ENCODE data around the gene NFIX. TPM values are rescaled to one million over a fixed set of nuclear protein-coding genes. Genes with fewer than 3 reads are reported as not detected.

Gene NFIX
- total RNA-seq, 1 experiment from 2014 or later, result 144 TPM

GRCh38 chr19:13121551-13122274 is 126.4 kb downstream of the NFIX start:
- no peaks in the 10 kb centered on the region for H3K27me3 ChIP-seq (ENCODE audit: control insufficient read depth, insufficient read depth, low read length)
- no TSS peak for BruUV-seq (replicated peaks)

GRCh38 chr19:13122275-13122878 is 127.1 kb downstream of the NFIX start:
- ChIA-PET POLR2A (no interaction called here), CTCF (no interaction called here)
- TF ChIP-seq SIN3A (IDR thresholded peaks at IDR 0.05; ENCODE audit: borderline replicate concordance, insufficient read depth, low read depth, low read length) (no peak), POLR2AphosphoS5 (IDR thresholded peaks at IDR 0.05; ENCODE audit: low read depth, low read length) (no peak), REST (IDR thresholded peaks at IDR 0.05; ENCODE audit: insufficient read depth in 1 of 2, low read depth in 2 of 2, low read length in 1 of 2) (no peak), TCF7L2 (IDR thresholded peaks at IDR 0.05; ENCODE audit: low read depth, low read length) (no peak), CTCF (IDR thresholded peaks at IDR 0.05) (no peak)
- intact Hi-C loops (cut with micrococcal nuclease; ENCODE audit: unreplicated experiment) (no loop called here), in situ Hi-C loops (cut with HindIII; ENCODE audit: low pct_unique_long_range_greater_than_20kb, low sequenced_read_pairs) (no loop called here)
- Histone ChIP-seq H3K36me3 (ENCODE audit: control insufficient read depth, insufficient read depth, low read length) (no peaks in the 10 kb centered on the region; the same call in none of the 2 replicates), H3K4me3 (ENCODE audit: low read depth in 2 of 2, low read length in 2 of 2) (no peak overlapping the region), H3K9me3 (ENCODE audit: control insufficient read depth, insufficient read depth, low read depth, low read length) (no peaks in the 10 kb centered on the region), H3K27ac (ENCODE audit: low read length) (no peak overlapping the region), H3K4me1 (ENCODE audit: control insufficient read depth, insufficient read depth, low read length) (peaks cover 18% of the 10 kb centered on the region), H3K27me3 (ENCODE audit: control insufficient read depth, insufficient read depth, low read length) (no peaks in the 10 kb centered on the region)
- no TSS peak for BruUV-seq (replicated peaks)
- ATAC-seq, result no peak
- DNase-seq (ENCODE audit: low read depth, low spot score), result no peak

More at GRCh38 chr19:13121551-13122274, 126.4 kb downstream of the NFIX start:
- ChIA-PET POLR2A (no interaction called here), CTCF (no interaction called here)
- DNase-seq (ENCODE audit: low read depth, low spot score) (no peak), ATAC-seq (no peak)
- H3K9me3 ChIP-seq (ENCODE audit: control insufficient read depth, insufficient read depth, low read depth, low read length), result no peaks in the 10 kb centered on the region
- TF ChIP-seq POLR2AphosphoS5 (IDR thresholded peaks at IDR 0.05; ENCODE audit: low read depth, low read length), result no peak
- no peak overlapping the region for H3K4me3 ChIP-seq (ENCODE audit: low read depth in 2 of 2, low read length in 2 of 2)
- H3K27ac ChIP-seq (ENCODE audit: low read length), result no peak overlapping the region
- H3K36me3 ChIP-seq (ENCODE audit: control insufficient read depth, insufficient read depth, low read length), result no peaks in the 10 kb centered on the region; the same call in none of the 2 replicates
- in situ Hi-C loops (cut with HindIII; ENCODE audit: low pct_unique_long_range_greater_than_20kb, low sequenced_read_pairs), result no loop called here
- intact Hi-C loops (cut with micrococcal nuclease; ENCODE audit: unreplicated experiment), result no loop called here
- H3K4me1 ChIP-seq (ENCODE audit: control insufficient read depth, insufficient read depth, low read length), result peaks cover 18% of the 10 kb centered on the region

All from Panc1 (cell line).